HepG2 (cell line): ENCODE results near the gene DALRD3. TPM values are rescaled to one million over a fixed set of nuclear protein-coding genes. Genes with fewer than 3 reads are reported as not detected.

Experiments
- ATAC-seq: fragments of 200-7000 bp; cut with Tn5 transposase; 3 replicates; pipeline ENCODE4 v1.9.1; 2020; ENCODE audit warnings: mild to moderate bottlenecking, moderate library complexity
- BruUV-seq: library from RNA; stranded (reverse); fragments of 400-500 nt; replicated peaks from 2 replicates; lab custom pipeline; 2021; lab: Mats Ljungman, UMichigan
- CTCF ChIA-PET: fragments of 300-600 bp; formaldehyde crosslinking; extraction: SDS; loops from one replicate; lab custom pipeline; 2021; ENCODE audit warnings: low total read pairs, inconsistent platforms, low intra/inter-chr PET ratio; lab: Yijun Ruan, JAX
- POLR2A ChIA-PET: fragments of 350-600 bp; sonication (Branson Sonifier 250); formaldehyde crosslinking; loops from one replicate; lab custom pipeline; 2020; ENCODE audit warnings: antibody characterized with exemption, inconsistent platforms; lab: Yijun Ruan, JAX
- DNase-seq: peaks from one replicate; pipeline ENCODE4 v3.0.0-alpha.2; 2015; ENCODE audit warnings: low spot score
- FAIRE-seq: peaks from 3 replicates; lab custom pipeline; 2011; peaks lifted over from hg19 to GRCh38; lab: Jason Lieb, UNC
- H2AFZ ChIP-seq: one replicate; pipeline ENCODE4 v1.6.1; 2011; ENCODE audit warnings: low read length, inconsistent platforms
- H3K27ac ChIP-seq: fragments of 300-600 bp; 3 replicates; pipeline ENCODE4 v1.8.0; 2011; ENCODE audit warnings: mixed run types, mild to moderate bottlenecking, mixed read lengths, low read length, inconsistent platforms; ENCODE audit not compliant: insufficient read depth; ENCODE audit errors: extremely low read length
- H3K27me3 ChIP-seq, 2 experiments: fragments of 200-600 bp in 1 of 2; 2 replicates in 1 of 2; 3 replicates in 1 of 2; pipeline versions ENCODE4 v1.6.0 to v1.8.0; 2011; ENCODE audit warnings: low read length in 2 of 2, mild to moderate bottlenecking in 2 of 2, moderate library complexity in 2 of 2, inconsistent platforms in 1 of 2; ENCODE audit not compliant: insufficient read depth in 2 of 2, control insufficient read depth in 1 of 2
- H3K36me3 ChIP-seq, 2 experiments: fragments of 200-600 bp in 1 of 2; replicated peaks in 1 of 2; 2 replicates in 1 of 2; 3 replicates in 1 of 2; pipeline versions ENCODE4 v1.5.1 to v1.8.0; 2011; ENCODE audit warnings: low read length in 2 of 2, inconsistent platforms in 1 of 2; ENCODE audit not compliant: insufficient read depth in 2 of 2, control insufficient read depth in 1 of 2
- H3K4me1 ChIP-seq: 2 replicates; pipeline ENCODE4 v1.5.1; 2012; ENCODE audit warnings: low read length, inconsistent platforms; ENCODE audit not compliant: insufficient read depth
- H3K4me2 ChIP-seq: 2 replicates; pipeline ENCODE4 v1.6.0; 2011; ENCODE audit warnings: low read depth, low read length, inconsistent platforms
- H3K4me3 ChIP-seq, 3 experiments: fragments of 200-600 bp in 1 of 3; sonication (generic), shearing (Covaris generic) in 1 of 3; replicated peaks in 1 of 3; 2 replicates each; pipeline ENCODE4 v1.5.1; 2011 to 2016; ENCODE audit warnings: low read length in 3 of 3, inconsistent platforms in 2 of 3, low read depth in 2 of 3, mild to moderate bottlenecking in 2 of 3, control low read depth in 1 of 3, mixed read lengths in 1 of 3; ENCODE audit not compliant: insufficient read depth in 1 of 3
- H3K79me2 ChIP-seq: one replicate; pipeline ENCODE4 v1.6.1; 2011; ENCODE audit warnings: low read length, inconsistent platforms; ENCODE audit not compliant: insufficient read depth
- H3K9ac ChIP-seq: 2 replicates; pipeline ENCODE4 v1.6.0; 2011; ENCODE audit warnings: mild to moderate bottlenecking, low read depth, low read length, inconsistent platforms; ENCODE audit not compliant: insufficient read depth
- H3K9me3 ChIP-seq: 2 replicates; pipeline ENCODE4 v1.5.1; 2012; ENCODE audit warnings: mild to moderate bottlenecking, low read length
- H4K20me1 ChIP-seq: 2 replicates; pipeline ENCODE4 v1.6.0; 2011; ENCODE audit warnings: inconsistent platforms, mild to moderate bottlenecking, low read length, moderate library complexity; ENCODE audit not compliant: insufficient read depth
- ARHGAP35 ChIP-seq: sonication (generic); formaldehyde crosslinking; IDR thresholded peaks from 2 replicates; pipeline ENCODE4 v1.9.0; 2022; ENCODE audit warnings: mild to moderate bottlenecking, inconsistent platforms, moderate library complexity, missing genetic modification reagents, borderline replicate concordance
- BCL3 ChIP-seq: sonication (generic); formaldehyde crosslinking; IDR thresholded peaks from 2 replicates; pipeline ENCODE4 v1.5.1; 2020; ENCODE audit warnings: mild to moderate bottlenecking, missing genetic modification reagents, moderate library complexity
- DR1 ChIP-seq: sonication (generic); formaldehyde crosslinking; IDR thresholded peaks from 2 replicates; pipeline ENCODE4 v1.8.0; 2021; ENCODE audit warnings: mild to moderate bottlenecking, missing genetic modification reagents, inconsistent platforms
- FOSL2 ChIP-seq: sonication (generic); formaldehyde crosslinking; IDR thresholded peaks from 2 replicates; pipeline ENCODE4 v1.4.0; 2020; ENCODE audit warnings: missing genetic modification reagents
- MAFF ChIP-seq: IDR thresholded peaks from 2 replicates; pipeline ENCODE4 v1.6.1; 2011; ENCODE audit warnings: low read depth, low read length, improper control_type of control experiment
- MIER2 ChIP-seq: IDR thresholded peaks from 2 replicates; pipeline ENCODE4 v1.6.1; 2016; ENCODE audit warnings: missing biosample characterization, missing genetic modification reagents
- MTA1 ChIP-seq: sonication (generic); formaldehyde crosslinking; IDR thresholded peaks from 2 replicates; pipeline ENCODE4 v1.4.0; 2020; ENCODE audit warnings: missing genetic modification reagents, mild to moderate bottlenecking, borderline replicate concordance
- STAG1 ChIP-seq: sonication (generic); formaldehyde crosslinking; IDR thresholded peaks from 2 replicates; pipeline ENCODE4 v1.4.0; 2020; ENCODE audit warnings: missing genetic modification reagents
- ZNF30 ChIP-seq: sonication (generic); formaldehyde crosslinking; IDR thresholded peaks from 2 replicates; pipeline ENCODE4 v1.5.0; 2020; ENCODE audit warnings: mild to moderate bottlenecking, missing genetic modification reagents
- ZNF431 ChIP-seq: sonication (generic); formaldehyde crosslinking; IDR thresholded peaks from 2 replicates; pipeline ENCODE4 v1.9.0; 2022; ENCODE audit warnings: missing genetic modification reagents, low read depth, mild to moderate bottlenecking, borderline replicate concordance
- ZZZ3 ChIP-seq: sonication (generic); formaldehyde crosslinking; IDR thresholded peaks from 2 replicates; pipeline ENCODE4 v1.4.0; 2020; ENCODE audit warnings: missing genetic modification reagents, mild to moderate bottlenecking, borderline replicate concordance
- WGBS: methylation state at CpG from one replicate; pipeline ENCODE4 v1.1.6; 2017; ENCODE audit warnings: low lambda C conversion rate; 5-methylcytosine and 5-hydroxymethylcytosine counted together
- in situ Hi-C: cut with HindIII; loops from 2 replicates; pipeline ENCODE4 v1.10.0; 2017; ENCODE audit warnings: low pct_unique_long_range_greater_than_20kb; ENCODE audit not compliant: extremely low pct_ligation_motif_present
- intact Hi-C: fragments of 100-400 bp; cut with micrococcal nuclease; formaldehyde crosslinking; loops from one replicate; pipeline ENCODE4 v1.10.0; 2022; ENCODE audit not compliant: unreplicated experiment
- polyA plus RNA-seq, 8 experiments: library from polyadenylated mRNA; depleted of rRNA in 3 of 8; stranded (reverse) in 7 of 8; unstranded in 1 of 8; fragments of >200 nt; fragmentation: Illumina TruSeq in 4 of 8; extraction: Trizol in 4 of 8; gene quantifications; 2 replicates each; pipeline versions ENCODE4 v1.2.1 to v1.2.3, GENCODE V29; 2011 to 2016; ENCODE audit warnings: low read depth in 4 of 8, missing spikeins in 1 of 8, mixed read lengths in 1 of 8; ENCODE audit not compliant: insufficient read depth in 1 of 8
- total RNA-seq, 5 experiments: library from RNA; depleted of rRNA; stranded (reverse); fragments of >200 nt; fragmentation: Illumina TruSeq; extraction: Trizol; gene quantifications; 2 replicates each; pipeline ENCODE4 v1.2.3, GENCODE V29; 2016; ENCODE audit warnings: low read depth in 1 of 5

Gene DALRD3
- total and polyA plus RNA-seq, 2 of the 13 experiments (the other 11 are each of a cell fraction or from before 2014, with no cell fraction given), result 19.9 to 36.5 TPM

GRCh38 chr3:49017971-49018706, at the start of gene DALRD3 (continued):
- peak; percentile 56 for TF ChIP-seq ZZZ3 (CRISPR knock-in tag)
- TF ChIP-seq DR1 (CRISPR knock-in tag), result peak; percentile 48; the same call in 1 of the 2 replicates
- TF ChIP-seq FOSL2 (CRISPR knock-in tag), result no peak
- no peak for TF ChIP-seq MIER2
- no peak for TF ChIP-seq BCL3 (CRISPR knock-in tag)
- no peak for TF ChIP-seq ZNF431

GRCh38 chr3:49058011-49058410, 39.6 kb upstream of the DALRD3 start:
- Histone ChIP-seq H3K4me2 (no peak overlapping the region), H3K9me3 (no peaks in the 10 kb centered on the region), H4K20me1 (no peaks in the 10 kb centered on the region), H3K36me3 (peaks cover 24 to 59% of the 10 kb centered on the region in 2 experiments), H3K27me3 (no peaks in the 10 kb centered on the region), H3K9ac (no peak overlapping the region), H3K4me1 (peaks cover 13% of the 10 kb centered on the region; the same call in 1 of the 2 replicates), H3K27ac (no peak overlapping the region), H3K4me3 (no peak overlapping the region), H2AFZ (no peak overlapping the region), H3K79me2 (no peaks in the 10 kb centered on the region)
- ATAC-seq (no peak), FAIRE-seq (no peak), DNase-seq (no peak)
- no TSS peak for BruUV-seq
- POLR2A ChIA-PET, result no interaction called here
- intact Hi-C loops, result no loop called here
- TF ChIP-seq STAG1 (CRISPR knock-in tag), result no peak
- no peak for TF ChIP-seq ARHGAP35 (CRISPR knock-in tag)
- no peak for TF ChIP-seq MAFF
- TF ChIP-seq MTA1, result no peak
- no peak for TF ChIP-seq ZNF30 (CRISPR knock-in tag)
- CTCF ChIA-PET, result no interaction called here
- WGBS, result 97% methylated on average over 7 of the region's 7 CpGs
- in situ Hi-C loops, result no loop called here
